Breast epithelium (tissue), 3 donors: Measurements from ENCODE around the gene SLCO4A1.

ENCODE experiments used
- POLR2A ChIP-seq: fragments of 450-650 bp; IDR thresholded peaks from one replicate; pipeline ENCODE4 v1.6.1; 2016; ENCODE audit warnings: antibody characterized with exemption, mild to moderate bottlenecking, moderate library complexity
- TF ChIP-seq, protein P1 (sequence below), 3 donors: fragments of 450-650 bp; IDR thresholded peaks; one replicate each; pipeline ENCODE4 v1.5.1; 2016 to 2017; ENCODE audit warnings: antibody characterized with exemption in 3 of 3, mild to moderate bottlenecking in 3 of 3, moderate library complexity in 3 of 3

DNA sequence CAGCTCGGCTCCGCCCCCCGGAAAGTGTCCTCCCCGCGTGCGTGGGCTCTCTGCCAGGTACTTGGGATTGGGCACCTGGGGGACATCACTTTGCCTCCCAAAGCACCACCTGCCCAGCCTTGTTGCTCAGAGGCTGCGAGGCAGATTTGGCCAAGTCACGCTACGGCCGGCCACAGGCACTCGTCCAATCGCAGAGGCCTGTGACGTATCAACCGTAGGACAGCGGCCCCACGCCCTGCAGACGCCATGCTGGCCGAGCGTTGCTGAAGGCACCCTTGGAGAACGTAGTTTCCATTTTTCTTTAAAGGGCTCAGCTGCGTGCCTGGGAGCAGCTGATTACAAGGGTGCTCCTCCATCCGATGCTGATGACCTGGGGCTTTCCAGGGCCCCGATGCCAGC is 69.4 kb downstream of the SLCO4A1 start:
- no peak for TF ChIP-seq POLR2A
- TF ChIP-seq, protein P1, sequence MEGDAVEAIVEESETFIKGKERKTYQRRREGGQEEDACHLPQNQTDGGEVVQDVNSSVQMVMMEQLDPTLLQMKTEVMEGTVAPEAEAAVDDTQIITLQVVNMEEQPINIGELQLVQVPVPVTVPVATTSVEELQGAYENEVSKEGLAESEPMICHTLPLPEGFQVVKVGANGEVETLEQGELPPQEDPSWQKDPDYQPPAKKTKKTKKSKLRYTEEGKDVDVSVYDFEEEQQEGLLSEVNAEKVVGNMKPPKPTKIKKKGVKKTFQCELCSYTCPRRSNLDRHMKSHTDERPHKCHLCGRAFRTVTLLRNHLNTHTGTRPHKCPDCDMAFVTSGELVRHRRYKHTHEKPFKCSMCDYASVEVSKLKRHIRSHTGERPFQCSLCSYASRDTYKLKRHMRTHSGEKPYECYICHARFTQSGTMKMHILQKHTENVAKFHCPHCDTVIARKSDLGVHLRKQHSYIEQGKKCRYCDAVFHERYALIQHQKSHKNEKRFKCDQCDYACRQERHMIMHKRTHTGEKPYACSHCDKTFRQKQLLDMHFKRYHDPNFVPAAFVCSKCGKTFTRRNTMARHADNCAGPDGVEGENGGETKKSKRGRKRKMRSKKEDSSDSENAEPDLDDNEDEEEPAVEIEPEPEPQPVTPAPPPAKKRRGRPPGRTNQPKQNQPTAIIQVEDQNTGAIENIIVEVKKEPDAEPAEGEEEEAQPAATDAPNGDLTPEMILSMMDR (IDR thresholded peaks at IDR 0.05): no peak
